GM23248 (cell line): ENCODE measurements around the gene PHLDB2.

Source experiments
- EZH2 ChIP-seq: fragments of 200-600 bp; sonication (generic); IDR thresholded peaks from 2 replicates; pipeline ENCODE4 v1.6.1; 2018; ENCODE audit warnings: antibody characterized with exemption, mild to moderate bottlenecking; ENCODE audit not compliant: insufficient read depth, poor library complexity, severe bottlenecking
- EZH2phosphoT487 ChIP-seq: fragments of 200-600 bp; sonication (generic); IDR thresholded peaks from 2 replicates; pipeline ENCODE4 v1.6.1; 2018; ENCODE audit warnings: antibody characterized with exemption, moderate library complexity, mild to moderate bottlenecking, low read depth; ENCODE audit not compliant: insufficient read depth

- TF ChIP-seq EZH2: no peak
- TF ChIP-seq EZH2phosphoT487: no peak
Measured at GRCh38 chr3:111857474-111857873, 1.6 kb upstream of the PHLDB2 start.
